Esophagus muscularis mucosa (tissue), 4 donors: Measurements from ENCODE around the gene TIMM9. TPM values are rescaled to one million over a fixed set of nuclear protein-coding genes. Genes with fewer than 3 reads are reported as not detected.
"Not testable (repeated sequence)": the region's sequence is repeated elsewhere in the genome, so short reads cannot be mapped to it uniquely, and the experiment has no call there.

Experiments
- DNase-seq: peaks from one replicate; pipeline ENCODE4 v3.0.0-alpha.2; 2017; ENCODE audit errors: extremely low spot score
- H3K27ac ChIP-seq, 4 donors: fragments of 200-600 bp; sonication (generic); replicated peaks in 1 of 4; 1 replicate in 3 of 4; 2 replicates in 1 of 4; pipeline ENCODE4 v1.5.1; 2016 to 2019; ENCODE audit warnings: mild to moderate bottlenecking in 1 of 4
- H3K27me3 ChIP-seq, 4 donors: fragments of 200-600 bp; sonication (generic); one replicate each; pipeline versions ENCODE4 v1.5.1 to v1.6.0; 2016 to 2019
- H3K36me3 ChIP-seq, 4 donors: fragments of 200-600 bp; sonication (generic); one replicate each; pipeline ENCODE4 v1.5.1; 2016 to 2019
- H3K4me1 ChIP-seq, 4 donors: fragments of 200-600 bp; sonication (generic); one replicate each; pipeline ENCODE4 v1.5.1; 2016 to 2019
- H3K4me3 ChIP-seq, 4 donors: fragments of 200-600 bp; sonication (generic); 1 replicate in 2 of 4; 2 replicates in 2 of 4; pipeline ENCODE4 v1.5.1; 2016 to 2019; ENCODE audit warnings: mild to moderate bottlenecking in 4 of 4, moderate library complexity in 1 of 4
- H3K9me3 ChIP-seq, 4 donors: fragments of 200-600 bp; sonication (generic); 1 replicate in 3 of 4; 2 replicates in 1 of 4; pipeline ENCODE4 v1.5.1; 2016 to 2019
- CTCF ChIP-seq, 3 experiments: fragments of 200-600 bp in 2 of 3; fragments of 450-650 bp in 1 of 3; sonication (generic) in 2 of 3; IDR thresholded peaks; one replicate each; pipeline ENCODE4 v1.5.1; 2017 to 2019; ENCODE audit warnings: antibody characterized with exemption in 3 of 3, mild to moderate bottlenecking in 2 of 3, moderate library complexity in 1 of 3
- EP300 ChIP-seq: sonication (generic); formaldehyde crosslinking; IDR thresholded peaks from one replicate; pipeline ENCODE4 v1.6.1; 2017; ENCODE audit warnings: antibody characterized with exemption
- POLR2A ChIP-seq: fragments of 450-650 bp; IDR thresholded peaks from one replicate; pipeline ENCODE4 v1.6.1; 2017; ENCODE audit warnings: antibody characterized with exemption, moderate library complexity, mild to moderate bottlenecking, low read depth
- POLR2AphosphoS5 ChIP-seq, 2 donors: sonication (generic); formaldehyde crosslinking; IDR thresholded peaks; one replicate each; pipeline ENCODE4 v1.6.1; 2017; ENCODE audit warnings: antibody characterized with exemption in 2 of 2
- WGBS: methylation state at CpG from one replicate; pipeline ENCODE4 v1.1.5; 2018; 5-methylcytosine and 5-hydroxymethylcytosine counted together
- intact Hi-C: fragments of 100-400 bp; cut with DNase I; formaldehyde crosslinking; loops from one replicate; pipeline ENCODE4 v1.15.1; 2023
- total RNA-seq, 4 donors: library from RNA; depleted of rRNA; stranded (reverse); fragments of >200 nt; gene quantifications; one replicate each; pipeline versions ENCODE4 v1.1.0 to v1.2.1, GENCODE V29; 2016

TIMM9 gene
- total RNA-seq, 4 donors from 2014 or later, result 47.9 to 67.7 (median 52.8) TPM

GRCh38 chr14:58426670-58427280 is 556 bp downstream of the TIMM9 start:
- intact Hi-C loops, result loop anchor here (10.0 kb wide), 1 partner anchor 182 kb away; the partner anchor contains the start of gene PSMA3
- DNase-seq, result no peak
- WGBS, result 1% methylated on average over 35 of the region's 35 CpGs

DNA sequence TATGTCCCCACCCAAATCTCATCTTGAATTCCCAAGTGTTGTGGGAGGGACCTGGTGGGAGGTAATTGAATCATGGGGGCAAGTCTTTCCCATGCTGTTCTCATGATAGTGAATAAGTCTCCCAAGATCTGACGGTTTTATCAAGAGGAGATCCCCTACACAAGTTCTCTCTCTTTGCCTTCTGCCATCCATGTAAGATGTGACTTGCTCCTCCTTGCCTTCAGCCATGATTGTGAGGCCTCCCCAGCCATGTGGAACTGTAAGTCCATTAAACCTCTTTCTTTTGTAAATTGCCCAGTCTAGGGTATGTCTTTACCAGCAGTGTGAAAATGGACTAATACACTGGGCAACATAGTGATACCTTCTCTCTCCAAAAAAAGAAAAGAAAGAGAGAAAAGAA is 10.4 kb downstream of the TIMM9 start:
- H3K4me3 ChIP-seq, H3K4me1 ChIP-seq, intact Hi-C loops, H3K27ac ChIP-seq, H3K27me3 ChIP-seq, H3K9me3 ChIP-seq, DNase-seq: not testable (repeated sequence)
- H3K36me3 ChIP-seq, result peaks cover 12 to 68% (median 47%) of the 10 kb centered on the region in 4 donors
- 92% methylated on average over 1 of the region's 1 CpG for WGBS

More at GRCh38 chr14:58426670-58427280, 556 bp downstream of the TIMM9 start:
- Histone ChIP-seq H3K27ac (peak overlapping the region; percentile 90 to 94 (median 92)), H3K9me3 (no peaks in the 10 kb centered on the region), H3K4me1 (peaks cover 27 to 50% (median 32%) of the 10 kb centered on the region in 4 donors), H3K4me3 (peak overlapping the region; percentile 93 to 96 (median 94)), H3K27me3 (no peaks in the 10 kb centered on the region), H3K36me3 (peaks cover under 1 to 30% (median 16%) of the 10 kb centered on the region in 4 donors)
- TF ChIP-seq EP300, result no peak
- no peak for TF ChIP-seq POLR2AphosphoS5 (IDR thresholded peaks at IDR 0.05)
- no peak for TF ChIP-seq CTCF (IDR thresholded peaks at IDR 0.05)

- peaks cover 20 to 68% (median 51%) of the 10 kb centered on the region in 4 donors for H3K36me3 ChIP-seq
- no peak overlapping the region for H3K27ac ChIP-seq
- no peak overlapping the region for H3K4me3 ChIP-seq
- no peaks in the 10 kb centered on the region for H3K27me3 ChIP-seq
- intact Hi-C loops, result no loop called here
- H3K4me1 ChIP-seq, result no peaks in the 10 kb centered on the region
- no peak for DNase-seq
- H3K9me3 ChIP-seq, result no peaks in the 10 kb centered on the region
- no peak for TF ChIP-seq POLR2AphosphoS5 (IDR thresholded peaks at IDR 0.05)
- TF ChIP-seq EP300, result no peak
- TF ChIP-seq POLR2A, result no peak
- no peak for TF ChIP-seq CTCF (IDR thresholded peaks at IDR 0.05)
- WGBS, result 97% methylated on average over 10 of the region's 10 CpGs
These were observed 11.4 kb downstream of the TIMM9 start for GRCh38 chr14:58415636-58416547.

GRCh38 chr14:58414845-58415244 is 12.5 kb downstream of the TIMM9 start:
- 100% methylated on average over 1 of the region's 1 CpG for WGBS
- TF ChIP-seq CTCF (IDR thresholded peaks at IDR 0.05) (no peak), POLR2AphosphoS5 (IDR thresholded peaks at IDR 0.05) (no peak), EP300 (no peak), POLR2A (no peak)
- H3K36me3 ChIP-seq, result peaks cover 27 to 69% (median 51%) of the 10 kb centered on the region in 4 donors

GRCh38 chr14:58408681-58409215 is 18.6 kb downstream of the TIMM9 start:
- WGBS, result 91% methylated on average over 3 of the region's 3 CpGs
- TF ChIP-seq POLR2AphosphoS5 (IDR thresholded peaks at IDR 0.05) (no peak), POLR2A (no peak), EP300 (no peak), CTCF (IDR thresholded peaks at IDR 0.05) (no peak)
- H3K27me3 ChIP-seq, result no peaks in the 10 kb centered on the region
- no peaks in the 10 kb centered on the region for H3K9me3 ChIP-seq
- no peak overlapping the region for H3K27ac ChIP-seq
- H3K36me3 ChIP-seq, result peaks cover 34 to 60% (median 49%) of the 10 kb centered on the region in 4 donors
- intact Hi-C loops, result no loop called here
- no peak for DNase-seq
- no peaks in the 10 kb centered on the region for H3K4me1 ChIP-seq
- no peak overlapping the region for H3K4me3 ChIP-seq

More at GRCh38 chr14:58414845-58415244, 12.5 kb downstream of the TIMM9 start:
- no peaks in the 10 kb centered on the region for H3K4me1 ChIP-seq
- no peaks in the 10 kb centered on the region for H3K9me3 ChIP-seq
- DNase-seq, result no peak
- H3K27me3 ChIP-seq, result no peaks in the 10 kb centered on the region
- H3K27ac ChIP-seq, result no peak overlapping the region
- intact Hi-C loops, result no loop called here
- no peak overlapping the region for H3K4me3 ChIP-seq
